Stimulated activated CD8-positive, alpha-beta memory T cell treated with anti-CD3 and anti-CD28 coated beads, Interleukin-12 subunit alpha, Interleukin-12 subunit beta, amount 100 ng/mL, for 24 hours (primary cell): ENCODE measurements around the gene SLC7A8.

Source experiments
- DNase-seq: peaks from one replicate; pipeline ENCODE4 v3.0.0-alpha.2; 2020; ENCODE audit errors: extremely low read depth

Gene SLC7A8

DNA sequence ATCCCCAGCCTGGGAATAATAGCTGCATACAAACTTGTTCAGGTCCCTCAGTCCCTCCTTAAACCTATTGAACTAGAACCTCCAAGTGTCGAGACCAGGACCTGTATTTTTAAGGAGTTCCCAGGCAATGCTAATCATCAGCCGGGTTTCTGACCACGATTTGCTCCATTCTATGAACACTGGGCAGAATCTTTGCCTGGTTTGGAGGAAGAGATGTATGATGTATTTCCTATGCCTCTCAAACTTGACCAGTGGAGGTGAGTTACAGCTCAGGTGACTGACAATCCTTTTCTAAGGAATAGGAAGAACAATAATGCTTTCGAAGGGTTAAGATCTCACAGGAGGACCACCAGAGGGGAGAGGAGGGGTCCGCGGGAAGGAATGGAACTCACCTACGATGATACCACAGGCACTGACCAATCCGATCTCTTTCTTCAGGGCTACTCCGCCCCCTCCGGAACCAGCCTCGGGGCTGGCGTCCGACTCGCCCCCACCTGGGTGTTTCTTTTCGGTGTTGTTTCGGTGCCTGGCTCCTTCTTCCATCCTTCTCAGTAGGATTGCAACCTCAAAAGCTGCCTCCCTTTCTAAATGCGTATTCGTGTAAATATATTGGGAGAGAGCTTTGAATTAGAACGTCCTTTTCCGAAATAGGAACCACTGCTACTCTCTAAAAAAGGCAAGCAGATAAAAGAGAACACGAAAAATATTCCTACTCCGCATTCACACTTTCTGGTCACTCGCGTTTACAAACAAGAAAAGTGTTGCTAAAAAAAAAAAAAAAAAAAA is 895 bp downstream of the SLC7A8 start:
- DNase-seq, result no peak

- no peak for DNase-seq
Measured at GRCh38 chr14:23181946-23182345, 1.5 kb downstream of the SLC7A8 start.

DNA sequence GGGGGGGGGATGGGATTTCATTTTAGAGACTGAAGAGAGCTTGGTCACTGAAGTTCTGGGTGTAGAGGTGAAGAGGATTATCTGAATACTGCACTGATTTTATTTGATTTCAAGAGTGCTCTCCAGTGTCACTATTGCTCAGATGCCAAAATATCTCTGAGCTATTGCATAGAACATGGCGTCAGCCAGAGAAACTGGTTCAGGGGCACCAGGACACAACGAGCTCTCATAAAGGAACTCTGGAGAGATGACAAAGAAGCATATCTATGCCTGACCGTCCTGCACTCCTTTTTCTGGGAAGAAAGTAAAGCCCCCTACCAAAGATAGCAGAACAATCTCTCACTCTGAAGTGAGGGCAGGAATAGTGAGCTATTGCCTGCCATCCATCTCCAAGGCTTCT is 2.0 kb downstream of the SLC7A8 start:
- no peak for DNase-seq

- no peak for DNase-seq
Measured at GRCh38 chr14:23177181-23177580, 6.3 kb downstream of the SLC7A8 start.

- no peak for DNase-seq
Measured at GRCh38 chr14:23175823-23176222, 7.6 kb downstream of the SLC7A8 start.

GRCh38 chr14:23174296-23175184 is 8.9 kb downstream of the SLC7A8 start:
- DNase-seq, result no peak

DNA sequence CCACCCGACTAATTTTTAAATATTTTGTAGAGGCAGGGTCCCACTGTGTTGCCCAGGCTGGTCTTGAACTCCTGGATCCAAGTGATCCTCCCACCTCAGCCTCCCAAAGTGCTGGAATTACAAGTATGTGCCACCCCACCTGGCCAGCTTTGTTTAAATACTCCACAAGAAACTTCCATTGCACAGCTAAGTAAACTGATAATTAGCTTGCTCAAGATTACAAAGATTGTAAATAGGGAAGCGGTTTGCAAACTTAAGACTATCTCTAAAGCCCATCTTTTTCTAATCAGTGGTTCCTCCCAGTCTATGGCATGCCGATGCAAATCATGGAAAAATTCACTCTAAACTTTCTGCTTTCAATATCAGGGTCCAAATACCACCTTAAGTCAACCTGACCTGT is 9.7 kb downstream of the SLC7A8 start:
- no peak for DNase-seq

DNA sequence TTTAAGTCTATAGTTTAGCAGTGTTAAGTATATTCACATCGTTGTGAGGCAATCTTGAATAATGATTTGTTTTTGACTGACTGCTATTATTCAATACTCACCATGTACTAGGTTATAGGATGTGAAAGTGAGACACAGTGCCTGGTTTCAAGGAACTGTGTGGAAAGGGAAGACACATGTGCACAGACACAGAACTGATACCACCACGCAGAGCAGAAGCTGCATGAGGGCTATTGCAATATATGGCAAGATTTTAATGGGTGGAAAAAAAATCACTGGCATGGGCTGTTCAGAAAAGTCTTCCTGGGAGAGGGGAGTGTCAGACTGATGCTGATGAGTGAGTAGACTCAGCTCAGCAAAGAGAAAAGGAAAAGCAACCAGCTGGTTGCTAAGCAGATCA is 10.4 kb downstream of the SLC7A8 start:
- DNase-seq, result no peak

- DNase-seq, result no peak
Measured at GRCh38 chr14:23172574-23172973, 10.9 kb downstream of the SLC7A8 start.

- DNase-seq, result no peak
Measured at GRCh38 chr14:23172096-23172495, 11.4 kb downstream of the SLC7A8 start.

DNA sequence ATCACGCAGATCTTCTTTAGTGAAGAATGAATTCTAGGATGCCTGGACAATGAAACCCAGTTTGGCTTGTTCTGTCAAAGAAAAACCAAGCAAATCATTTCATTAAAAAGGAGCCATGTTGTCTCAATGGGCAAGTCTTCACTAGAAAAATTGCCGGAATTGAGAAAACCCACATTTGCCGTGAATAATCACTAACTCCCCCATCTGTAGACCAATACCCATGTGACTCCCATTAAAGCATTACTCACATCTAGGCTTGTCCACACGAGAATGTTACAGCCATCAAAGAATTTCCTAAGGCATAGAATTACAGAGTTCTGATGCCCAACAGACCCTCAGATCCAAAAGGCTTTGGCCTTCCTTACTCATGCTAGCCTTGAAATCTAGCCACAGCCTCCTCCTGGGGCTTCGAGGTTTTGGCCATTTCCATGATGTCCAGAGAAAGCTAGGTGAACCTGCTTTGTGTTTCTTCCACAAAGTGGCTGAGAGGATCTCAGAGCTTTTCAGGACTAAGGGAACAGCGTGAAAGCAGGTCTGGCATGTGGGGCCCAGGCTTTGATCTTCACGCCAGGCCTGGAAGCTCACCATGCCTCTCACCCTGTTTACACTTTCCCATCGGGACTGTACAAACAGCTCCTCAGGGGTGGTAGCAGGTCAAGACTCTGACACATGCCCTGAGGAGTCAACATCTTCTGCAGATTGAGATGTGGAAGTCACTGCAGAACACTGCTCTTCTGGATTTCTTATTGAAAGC is 12.1 kb downstream of the SLC7A8 start:
- DNase-seq, result no peak

DNA sequence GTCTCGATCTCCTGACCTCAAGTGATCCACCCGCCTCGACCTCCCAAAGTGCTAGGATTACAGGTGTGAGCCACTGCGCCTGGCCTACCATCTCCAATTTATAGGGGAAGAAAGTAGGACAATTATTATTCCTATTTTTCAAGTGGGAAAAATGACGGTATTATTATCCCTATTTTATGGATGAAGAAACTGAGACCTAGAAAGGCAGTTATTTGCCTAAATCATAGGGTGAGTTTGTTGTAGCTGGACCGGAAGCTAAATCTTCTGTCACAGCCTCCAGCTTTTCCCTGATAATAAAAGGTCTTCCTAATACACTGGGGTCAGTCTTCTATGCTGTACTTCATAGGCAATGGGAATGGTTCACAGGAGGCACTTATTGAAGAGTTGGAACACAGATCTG is 13.8 kb downstream of the SLC7A8 start:
- DNase-seq, result no peak

GRCh38 chr14:23168246-23168645 is 15.2 kb downstream of the SLC7A8 start:
- no peak for DNase-seq

DNA sequence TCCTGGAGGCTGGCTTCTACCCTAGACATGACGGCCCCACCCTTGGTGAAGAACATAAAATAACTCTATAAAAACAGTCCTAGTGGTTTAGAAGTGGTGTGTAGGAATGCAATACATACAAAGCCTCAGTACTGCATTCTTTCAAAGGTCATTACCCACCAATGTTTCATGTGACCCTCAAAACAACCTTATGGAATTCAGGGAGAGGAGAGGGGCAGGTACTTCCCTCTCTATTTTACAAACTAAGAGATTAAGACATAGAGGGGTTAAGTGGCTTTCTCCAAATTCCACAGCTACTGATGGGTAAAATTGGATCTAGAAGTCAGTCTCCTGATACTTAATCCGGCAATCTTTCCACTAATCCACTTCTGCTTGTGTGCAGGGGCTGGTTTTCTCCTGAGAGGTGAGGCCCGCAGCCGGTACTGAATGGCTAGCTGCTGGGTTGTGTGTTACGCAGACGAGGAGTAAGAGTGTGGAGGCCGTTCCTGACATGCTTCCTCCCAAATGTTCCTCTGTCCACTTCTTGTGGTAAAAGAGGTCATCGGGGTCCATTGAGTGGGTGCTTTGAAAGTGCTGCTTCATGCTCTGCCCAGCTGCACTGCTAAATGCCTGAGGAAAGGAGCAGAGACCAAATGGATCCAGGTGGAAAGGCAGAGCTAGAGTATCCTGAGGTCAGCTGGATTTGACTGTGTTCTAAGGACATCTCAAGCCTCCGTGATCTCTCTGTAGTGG is 16.2 kb downstream of the SLC7A8 start:
- DNase-seq, result no peak

- no peak for DNase-seq
Measured at GRCh38 chr14:23164949-23165348, 18.5 kb downstream of the SLC7A8 start.

DNA sequence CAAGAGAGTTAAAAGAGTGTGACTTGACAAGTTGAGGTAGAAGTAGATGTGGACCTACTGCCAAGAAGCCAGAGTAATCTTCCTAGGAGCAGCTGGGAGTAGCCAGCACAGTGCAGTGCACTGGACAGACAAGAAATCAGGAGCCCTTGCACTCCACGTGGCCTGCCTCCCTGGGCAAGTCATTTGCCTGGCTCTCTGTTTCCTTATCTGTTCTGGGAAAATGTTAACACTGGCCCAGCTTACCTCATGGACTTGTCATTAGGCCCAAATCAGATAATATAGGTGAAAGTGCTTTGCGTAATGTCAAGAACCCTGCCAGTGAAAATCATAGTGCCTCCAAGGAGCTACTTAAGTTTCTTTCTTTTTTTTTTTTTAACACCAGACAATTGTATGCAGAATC is 19.2 kb downstream of the SLC7A8 start:
- DNase-seq, result no peak

DNA sequence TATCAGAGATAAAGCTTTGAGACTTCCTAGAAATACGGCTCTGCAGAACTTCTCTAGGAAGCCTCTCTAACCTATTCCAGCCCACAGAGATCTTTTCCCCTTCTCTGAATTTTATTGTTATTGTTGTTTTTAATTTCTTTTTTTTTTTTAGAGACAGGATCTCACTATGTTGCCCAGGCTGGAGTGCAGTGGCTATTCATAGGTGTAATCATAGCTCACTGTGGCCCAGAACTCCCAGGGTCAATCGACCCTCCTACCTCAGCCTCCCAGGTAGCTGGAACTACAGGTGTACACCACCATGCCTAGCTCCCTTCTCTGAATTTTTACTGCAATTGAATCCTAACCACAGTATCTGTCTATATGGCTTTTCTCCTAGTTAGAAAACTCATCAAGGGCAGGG is 19.6 kb downstream of the SLC7A8 start:
- DNase-seq, result no peak

DNA sequence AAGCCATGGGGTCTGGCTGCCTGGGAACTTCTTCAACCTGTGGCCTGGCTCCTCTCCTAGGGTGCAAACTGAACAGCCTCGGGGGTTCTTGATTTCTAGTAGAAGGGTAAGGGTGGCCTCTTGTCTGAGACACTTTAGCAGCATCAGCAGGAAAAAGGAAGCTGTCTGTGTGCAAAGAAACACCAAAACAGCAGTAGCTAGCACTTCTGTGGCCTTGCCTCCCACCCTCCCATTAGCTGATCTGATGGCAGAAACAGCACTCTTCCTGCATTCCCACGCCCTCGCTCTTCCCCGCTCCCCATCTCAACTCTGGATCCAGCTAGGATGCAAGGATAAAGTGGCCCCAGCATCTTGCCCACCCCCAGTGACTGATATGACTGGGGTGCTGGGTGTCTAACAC is 20.7 kb downstream of the SLC7A8 start:
- DNase-seq, result no peak

DNA sequence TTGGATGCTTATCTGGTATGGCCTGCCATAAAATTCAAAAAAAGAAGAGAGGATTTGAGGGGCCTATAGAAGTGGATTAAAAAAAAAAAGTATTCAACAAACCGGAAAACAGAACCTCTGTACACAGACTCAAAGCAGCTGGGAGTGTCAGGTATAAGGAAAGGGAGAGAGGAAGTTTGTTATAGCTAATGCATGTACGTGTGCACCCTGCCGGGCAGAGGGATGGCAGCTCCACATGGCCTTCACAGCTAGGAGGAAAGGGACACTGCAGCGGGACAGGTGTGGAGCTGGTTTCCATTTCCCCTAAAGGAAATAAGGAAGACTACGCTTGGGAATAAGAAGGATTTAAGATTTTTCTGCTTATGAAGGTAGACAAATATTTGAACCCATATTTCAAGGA is 21.5 kb downstream of the SLC7A8 start:
- no peak for DNase-seq

- DNase-seq, result no peak
Measured at GRCh38 chr14:23160924-23161522, 22.4 kb downstream of the SLC7A8 start.

DNA sequence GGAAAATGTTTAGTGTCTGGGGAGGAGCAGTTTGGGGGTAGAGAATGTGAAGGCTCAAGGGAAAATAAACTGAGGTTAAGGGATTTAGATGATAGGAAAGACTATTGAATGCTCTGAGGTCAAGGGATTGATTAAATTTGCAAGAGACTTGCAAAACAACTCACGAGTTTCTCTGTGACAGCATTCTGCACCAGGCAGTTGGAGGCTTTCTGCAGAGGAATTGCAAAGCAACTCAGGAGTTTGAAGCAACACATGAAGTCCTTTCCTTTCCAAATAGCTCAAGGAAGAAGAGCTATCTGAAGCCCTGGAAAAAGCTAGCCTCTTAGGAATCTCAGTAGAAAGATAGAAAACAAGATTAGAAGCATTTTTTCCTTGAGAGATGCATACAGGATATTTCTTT is 23.9 kb downstream of the SLC7A8 start:
- no peak for DNase-seq
